Raji (cell line): ENCODE measurements around the gene MYO6.

ENCODE experiments used
- POLR2A ChIP-seq: IDR thresholded peaks from 2 replicates; pipeline ENCODE4 v1.6.1; 2011; ENCODE audit warnings: low read depth, low read length, control low read depth; ENCODE audit not compliant: insufficient read depth

Gene MYO6

DNA sequence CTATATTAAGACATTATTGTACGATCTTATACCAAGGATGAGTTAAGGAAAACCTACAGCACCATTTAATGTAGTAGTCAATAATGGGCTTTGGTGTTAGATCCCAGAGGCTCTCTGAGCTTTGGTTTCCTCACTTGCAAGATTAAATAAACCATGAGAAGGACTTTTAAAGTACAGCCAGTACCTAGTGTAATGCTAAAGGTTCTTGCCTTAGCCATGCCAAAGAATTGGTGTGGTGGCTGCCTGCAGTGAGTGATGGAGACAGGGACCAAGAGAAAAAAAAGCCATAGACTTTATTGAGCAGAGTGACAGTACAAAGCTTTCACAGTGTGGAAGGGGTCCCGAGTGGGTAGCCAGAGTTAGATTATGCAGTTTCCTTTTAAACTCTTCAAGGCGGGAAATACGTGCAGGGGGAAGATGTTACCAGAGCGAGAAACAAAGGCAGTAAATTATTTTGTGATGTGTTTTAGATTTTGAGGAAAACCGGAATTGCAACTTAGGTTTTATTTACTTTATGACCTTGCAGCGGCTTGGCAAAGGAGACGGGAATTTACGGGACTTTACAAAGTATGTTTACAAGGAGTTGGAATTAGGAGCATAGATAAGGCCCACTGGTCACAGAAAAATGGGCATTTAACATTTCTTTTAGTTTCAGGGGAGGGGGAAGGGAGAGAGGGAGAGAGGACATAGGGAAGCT lies 100.4 kb downstream of the MYO6 start:
- no peak for TF ChIP-seq POLR2A

DNA sequence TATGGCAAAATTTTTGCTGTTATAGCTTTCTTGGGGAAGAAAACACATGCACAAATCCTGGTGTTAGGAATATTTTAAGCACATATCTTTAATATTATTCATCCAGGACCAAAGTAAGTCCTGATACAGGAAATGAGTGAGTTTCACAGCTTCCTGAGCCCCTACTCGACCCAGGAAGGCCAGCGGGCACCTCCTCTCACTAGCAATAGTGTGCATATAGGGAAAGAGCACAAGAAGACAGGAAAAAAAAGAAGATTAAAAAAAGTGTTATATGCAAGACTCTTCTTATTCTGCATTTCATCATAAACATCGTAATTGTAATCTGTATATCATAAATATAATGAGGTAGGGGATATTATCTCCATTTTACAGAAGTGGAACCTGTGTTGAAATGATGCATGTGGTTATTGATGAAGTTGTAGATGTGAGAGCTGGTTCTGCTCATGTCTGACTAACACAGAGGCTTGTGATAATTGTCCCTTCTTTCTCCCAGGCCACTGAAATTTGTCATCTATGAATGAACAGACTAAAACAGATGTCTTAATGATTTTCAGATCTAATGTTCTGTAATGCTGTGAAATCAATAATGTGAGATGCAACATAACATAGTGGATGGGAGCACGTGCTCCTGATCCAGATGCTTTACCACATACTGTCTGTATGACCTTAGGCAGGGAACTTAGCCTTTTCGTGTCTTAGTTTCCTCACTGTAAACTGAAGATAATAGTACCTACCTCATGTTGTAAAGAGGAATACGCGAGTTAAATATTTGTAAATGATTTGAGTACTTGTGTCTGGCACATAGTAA lies 101.2 kb downstream of the MYO6 start:
- no peak for TF ChIP-seq POLR2A

DNA sequence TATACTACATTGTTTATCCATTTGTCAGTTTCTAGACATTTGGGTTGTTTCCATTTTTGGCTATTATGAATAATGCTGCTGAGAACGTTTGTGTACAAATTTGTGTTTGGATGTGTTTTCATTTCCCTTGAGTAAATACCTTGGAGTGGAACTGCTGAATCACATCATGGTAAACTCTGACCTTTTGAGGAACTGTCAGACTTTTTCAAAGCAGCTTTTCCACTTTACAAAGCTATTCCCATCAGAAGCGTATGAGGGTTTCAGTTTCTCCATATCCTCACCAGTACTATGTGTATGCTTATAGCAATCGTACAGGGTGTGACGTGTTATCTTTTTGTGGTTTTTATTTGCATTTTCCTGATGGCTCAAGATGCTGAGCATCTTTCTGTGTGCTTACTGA lies 103.7 kb downstream of the MYO6 start:
- no peak for TF ChIP-seq POLR2A

DNA sequence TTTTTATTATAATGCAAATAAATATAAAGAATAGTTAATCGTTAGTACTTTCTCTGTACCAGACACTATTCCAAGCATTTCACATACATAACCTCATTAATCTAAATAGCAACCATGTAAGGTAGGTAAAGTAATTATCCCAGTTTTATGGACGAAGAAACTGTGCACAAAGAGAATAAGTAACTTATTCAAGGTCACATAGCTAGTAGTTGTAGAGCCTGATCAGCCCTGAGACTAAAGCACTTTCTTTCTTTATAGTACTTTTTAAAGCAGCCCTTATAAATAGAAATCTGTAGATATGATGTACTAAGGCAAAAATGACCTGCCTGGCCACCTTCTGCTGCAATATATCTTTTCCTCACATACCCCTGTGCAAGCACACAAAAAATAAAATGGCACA lies 104.8 kb downstream of the MYO6 start:
- no peak for TF ChIP-seq POLR2A

DNA sequence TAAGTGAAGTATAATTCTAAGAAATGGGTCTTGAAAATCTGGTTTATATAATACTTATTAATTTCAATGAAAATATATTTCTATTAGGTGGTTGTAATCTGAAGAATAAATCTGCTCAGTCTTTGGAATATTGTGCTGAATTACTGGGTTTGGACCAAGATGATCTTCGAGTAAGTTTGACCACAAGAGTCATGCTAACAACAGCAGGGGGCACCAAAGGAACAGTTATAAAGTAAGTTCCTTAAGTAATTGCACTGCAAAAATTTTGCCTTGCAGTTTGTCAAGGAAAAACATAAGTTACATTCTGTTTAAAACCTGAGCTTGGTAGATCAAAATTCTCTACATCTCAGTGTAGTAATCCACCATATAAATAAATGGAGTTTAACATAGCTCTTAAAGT lies 106.0 kb downstream of the MYO6 start:
- TF ChIP-seq POLR2A: no peak

DNA sequence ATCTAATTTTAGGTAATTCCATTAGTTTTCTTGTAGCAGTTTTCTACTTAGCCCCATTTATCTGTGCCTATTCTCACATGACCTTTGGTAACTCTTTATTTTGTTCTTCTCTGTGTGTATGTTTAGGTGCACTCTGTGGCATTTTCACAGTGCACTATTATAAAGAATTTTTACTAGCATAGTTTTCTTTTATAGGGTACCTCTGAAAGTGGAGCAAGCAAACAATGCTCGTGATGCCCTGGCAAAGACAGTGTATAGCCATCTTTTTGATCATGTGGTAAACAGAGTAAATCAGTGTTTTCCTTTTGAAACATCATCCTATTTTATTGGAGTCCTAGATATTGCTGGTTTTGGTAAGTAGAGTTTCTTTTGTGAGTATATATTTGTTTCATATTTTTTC lies 107.9 kb downstream of the MYO6 start:
- TF ChIP-seq POLR2A: no peak

DNA sequence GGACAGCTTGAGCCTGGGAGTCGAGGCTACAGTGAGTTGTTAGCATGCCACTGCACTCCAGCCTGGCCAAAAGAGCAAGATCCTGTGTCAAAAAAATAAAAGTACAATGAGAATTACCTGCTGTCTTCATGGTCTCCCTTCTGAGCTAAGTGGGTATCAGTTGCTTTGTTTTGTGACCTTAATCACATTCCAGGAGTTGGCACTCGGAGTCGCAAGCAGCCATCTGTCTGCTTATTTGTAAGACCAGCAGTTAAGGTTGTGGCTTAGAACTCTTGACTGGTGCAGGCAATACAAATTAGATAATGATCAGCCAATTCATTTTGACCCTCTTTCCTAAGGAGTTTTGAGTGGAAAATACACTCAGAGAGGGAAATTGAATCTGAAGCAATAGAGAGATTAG lies 114.0 kb downstream of the MYO6 start:
- no peak for TF ChIP-seq POLR2A

DNA sequence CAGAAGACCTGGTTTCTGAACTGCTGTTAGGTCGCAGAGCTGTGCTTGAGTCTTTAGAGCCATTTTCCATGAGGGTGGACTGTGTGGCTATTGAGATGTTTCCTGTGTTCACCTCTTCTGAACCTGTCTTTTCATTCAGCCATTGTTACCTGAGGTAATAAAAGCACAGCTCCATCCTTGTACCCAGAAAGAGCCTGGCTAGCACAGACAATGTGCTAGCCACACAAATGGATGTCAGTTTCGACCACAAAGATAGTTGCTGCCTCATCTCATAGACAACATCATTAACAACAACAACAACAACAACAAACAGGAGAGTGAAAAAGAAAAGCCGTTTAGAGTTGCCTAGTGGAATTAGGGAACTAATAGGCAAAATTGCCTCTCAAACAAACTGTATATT lies 114.7 kb downstream of the MYO6 start:
- TF ChIP-seq POLR2A: no peak

DNA sequence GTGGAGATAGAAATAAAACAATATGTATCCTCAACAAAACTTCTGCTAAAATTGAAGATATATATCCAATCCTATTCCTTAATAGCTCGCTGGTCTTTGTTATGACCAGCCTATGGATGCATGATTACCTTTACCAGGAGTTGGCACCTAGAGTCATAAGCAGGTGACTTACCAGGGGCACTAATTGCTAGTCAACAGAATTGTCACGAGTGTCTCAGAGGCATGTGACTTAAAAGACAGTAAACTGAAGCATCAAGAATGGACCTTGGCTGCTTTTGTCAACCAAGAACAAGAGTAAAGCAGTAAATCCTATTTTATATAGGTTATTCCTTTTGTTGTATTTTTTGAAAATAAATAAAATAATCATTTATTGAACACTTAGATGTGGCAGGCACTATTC lies 115.4 kb downstream of the MYO6 start:
- no peak for TF ChIP-seq POLR2A

DNA sequence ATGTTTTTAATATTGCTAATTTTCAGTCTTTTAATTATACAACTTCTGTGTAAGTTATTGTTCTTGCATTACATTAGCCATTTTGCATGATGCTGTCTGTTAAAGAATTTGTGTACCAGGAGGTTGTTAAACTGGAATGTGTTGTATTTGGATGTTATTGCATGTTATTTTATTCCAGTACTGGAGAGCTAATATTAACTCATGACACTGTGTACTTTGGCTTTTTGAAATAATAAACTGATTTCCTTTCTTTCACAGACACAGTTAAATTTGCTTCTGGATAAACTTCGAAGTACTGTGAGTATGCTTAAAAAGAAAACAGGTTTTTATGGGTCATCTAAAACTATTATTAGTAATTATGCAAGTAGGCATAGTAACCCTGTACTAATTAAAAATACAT lies 121.3 kb downstream of the MYO6 start:
- TF ChIP-seq POLR2A: no peak

DNA sequence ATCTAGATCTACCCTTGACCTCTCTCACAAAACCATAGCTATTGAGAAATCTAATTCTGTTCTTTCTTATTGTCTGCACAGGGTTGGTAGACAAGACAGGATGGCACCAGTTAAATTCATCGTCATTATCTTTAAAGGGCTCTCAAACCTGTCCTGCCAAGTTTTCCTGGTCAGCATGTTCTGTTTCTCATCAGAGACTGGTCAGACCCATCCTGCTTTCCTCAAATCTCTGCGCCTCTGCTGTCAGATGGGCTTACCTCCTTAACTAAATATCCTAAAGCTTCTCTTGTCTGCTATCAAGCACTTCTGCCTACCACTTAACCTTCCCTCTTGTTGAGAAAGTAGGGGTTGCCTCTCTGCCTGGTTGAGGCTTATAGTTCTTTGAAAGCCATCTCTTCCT lies 125.2 kb downstream of the MYO6 start:
- no peak for TF ChIP-seq POLR2A

DNA sequence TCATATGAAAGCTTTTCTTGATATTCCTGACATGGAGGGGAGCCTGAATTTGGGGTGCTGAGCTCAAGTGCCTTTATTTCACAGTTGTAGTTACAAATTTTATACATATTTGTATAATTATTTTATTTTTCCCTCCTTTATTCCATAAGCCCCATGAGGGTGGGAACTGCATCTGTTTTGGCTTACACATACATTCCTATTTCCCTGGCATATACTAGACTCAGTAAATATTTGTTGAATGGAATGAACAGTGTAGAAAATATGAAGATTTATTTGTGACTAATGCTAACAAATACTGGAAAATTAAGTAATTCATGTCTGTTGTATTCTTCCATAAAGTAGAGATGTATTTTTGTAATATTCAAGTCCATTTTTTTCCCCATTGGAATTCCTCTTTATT lies 127.1 kb downstream of the MYO6 start:
- TF ChIP-seq POLR2A: no peak

DNA sequence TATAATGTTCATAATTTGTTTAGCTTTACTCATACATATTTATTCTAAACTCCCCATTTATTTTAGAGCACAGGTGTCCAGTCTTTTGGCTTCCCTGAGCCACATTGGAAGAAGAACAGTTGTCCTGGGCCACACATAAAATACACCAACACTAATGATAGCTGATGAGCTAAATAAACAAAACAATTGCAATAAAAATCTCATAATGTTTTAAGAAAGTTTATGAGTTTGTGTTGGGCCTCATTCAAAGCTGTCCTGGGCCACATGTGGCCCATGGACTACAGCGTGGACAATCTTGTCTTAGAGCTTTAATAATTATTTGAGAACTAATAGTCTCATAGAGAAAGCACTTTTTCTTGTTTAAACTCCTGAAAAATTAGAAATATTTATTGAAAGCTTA lies 131.3 kb downstream of the MYO6 start:
- TF ChIP-seq POLR2A: no peak

DNA sequence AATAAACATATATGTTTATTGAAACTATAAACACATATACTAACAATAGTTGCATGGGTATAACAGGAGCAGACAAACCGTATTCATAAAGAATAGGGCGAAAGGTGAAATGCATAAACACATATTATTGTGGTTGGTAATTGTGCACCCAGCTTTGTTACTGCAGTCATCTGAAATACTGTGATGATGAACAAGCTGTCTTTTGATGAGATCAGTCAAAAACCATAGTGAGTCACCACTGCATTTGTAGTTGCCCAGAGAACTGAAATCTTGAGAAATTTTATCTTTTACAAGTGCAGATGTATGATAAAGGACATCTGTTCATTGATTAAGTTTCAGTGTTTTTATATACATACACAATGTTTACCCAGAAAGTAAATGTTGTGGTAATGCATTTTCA lies 133.7 kb downstream of the MYO6 start:
- TF ChIP-seq POLR2A: no peak

DNA sequence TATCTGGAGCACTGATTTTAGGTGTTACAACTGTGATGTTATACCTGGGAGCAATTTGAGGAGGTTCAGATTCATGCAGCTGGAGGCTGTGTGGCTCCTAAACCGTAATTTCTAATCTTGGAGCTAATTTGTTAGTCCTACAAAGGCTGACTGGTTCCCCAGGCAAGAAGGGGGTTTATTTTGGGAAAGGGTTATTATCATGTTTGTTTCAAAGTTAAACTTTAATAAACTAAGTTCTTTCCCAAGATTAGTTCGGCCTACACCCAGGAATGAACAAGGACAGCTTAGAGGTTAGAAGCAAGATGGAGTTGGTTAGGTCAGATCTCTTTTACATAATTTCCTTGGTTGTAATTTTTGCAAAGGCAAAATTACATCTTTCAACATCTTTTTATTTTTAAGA lies 135.8 kb downstream of the MYO6 start:
- no peak for TF ChIP-seq POLR2A

DNA sequence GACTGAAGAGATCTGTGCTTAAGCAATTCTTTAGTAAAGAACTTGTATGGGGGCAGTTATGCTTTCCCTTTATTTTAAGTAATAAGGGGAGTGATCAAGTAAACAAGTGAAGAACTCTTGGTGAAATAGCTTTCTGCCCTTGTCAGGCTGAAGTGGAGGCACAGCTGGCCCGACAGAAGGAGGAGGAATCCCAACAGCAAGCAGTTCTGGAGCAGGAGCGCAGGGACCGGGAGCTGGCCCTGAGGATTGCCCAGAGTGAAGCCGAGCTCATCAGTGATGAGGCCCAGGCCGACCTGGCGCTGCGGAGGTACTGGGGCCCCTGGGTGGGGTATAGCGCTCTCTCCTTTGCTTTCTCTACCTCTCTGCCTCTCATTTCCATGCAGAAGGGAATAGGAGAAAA lies 143.3 kb downstream of the MYO6 start:
- TF ChIP-seq POLR2A: no peak
